HepG2 (cell line): ENCODE results near the gene AK2. TPM values are rescaled to one million over a fixed set of nuclear protein-coding genes. Genes with fewer than 3 reads are reported as not detected.

Experiments
- BCL3 ChIP-seq: sonication (generic); formaldehyde crosslinking; IDR thresholded peaks from 2 replicates; pipeline ENCODE4 v1.5.1; 2020; ENCODE audit warnings: mild to moderate bottlenecking, missing genetic modification reagents, moderate library complexity
- EHMT2 ChIP-seq: fragments of 200-600 bp; sonication (generic); IDR thresholded peaks from 2 replicates; pipeline ENCODE4 v1.7.0; 2017; ENCODE audit warnings: antibody characterized with exemption, low read depth, low read length, borderline replicate concordance
- ERF ChIP-seq: IDR thresholded peaks from 2 replicates; pipeline ENCODE4 v1.6.1; 2018; ENCODE audit warnings: missing biosample characterization, missing genetic modification reagents
- FOXO1 ChIP-seq: sonication (generic); formaldehyde crosslinking; IDR thresholded peaks from 2 replicates; pipeline ENCODE4 v1.4.0; 2020; ENCODE audit warnings: missing genetic modification reagents
- HHEX ChIP-seq: IDR thresholded peaks from 2 replicates; pipeline ENCODE4 v1.6.1; 2016; ENCODE audit warnings: control low read depth
- IKZF1 ChIP-seq: fragments of 450-650 bp; IDR thresholded peaks from 2 replicates; pipeline ENCODE4 v1.7.1; 2016
- JUNB ChIP-seq: sonication (generic); formaldehyde crosslinking; IDR thresholded peaks from 2 replicates; pipeline ENCODE4 v1.8.0; 2022; ENCODE audit warnings: missing genetic modification reagents, mild to moderate bottlenecking, borderline replicate concordance
- MAX ChIP-seq: IDR thresholded peaks from 2 replicates; pipeline ENCODE4 v1.6.1; 2012; ENCODE audit warnings: inconsistent platforms
- MYNN ChIP-seq: sonication (generic); formaldehyde crosslinking; IDR thresholded peaks from 2 replicates; pipeline ENCODE4 v1.4.0; 2020; ENCODE audit warnings: mild to moderate bottlenecking, low read depth, missing genetic modification reagents
- NCOA1 ChIP-seq: sonication (generic); formaldehyde crosslinking; IDR thresholded peaks from 2 replicates; pipeline ENCODE4 v1.9.0; 2021; ENCODE audit warnings: missing genetic modification reagents
- RXRB ChIP-seq: IDR thresholded peaks from 2 replicates; pipeline ENCODE4 v1.6.1; 2016; ENCODE audit warnings: borderline replicate concordance, missing genetic modification reagents, missing compliant biosample characterization
- XRCC5 ChIP-seq: fragments of 200-400 bp; formaldehyde crosslinking; optimal IDR thresholded peaks from 2 replicates; pipeline ENCODE3; 2017; ENCODE audit warnings: mild to moderate bottlenecking, low read length
- YY1 ChIP-seq: IDR thresholded peaks from 2 replicates; pipeline ENCODE4 v1.6.1; 2011; ENCODE audit warnings: low read length, low read depth, moderate library complexity, mild to moderate bottlenecking; ENCODE audit not compliant: insufficient read depth, insufficient replicate concordance
- ZBTB21 ChIP-seq: sonication (generic); formaldehyde crosslinking; IDR thresholded peaks from 2 replicates; pipeline ENCODE4 v1.4.0; 2020; ENCODE audit warnings: missing genetic modification reagents
- ZNF225 ChIP-seq: sonication (generic); formaldehyde crosslinking; IDR thresholded peaks from 2 replicates; pipeline ENCODE4 v1.4.0; 2020; ENCODE audit warnings: mild to moderate bottlenecking, missing genetic modification reagents
- ZNF234 ChIP-seq: sonication (generic); formaldehyde crosslinking; conservative IDR thresholded peaks from 2 replicates; pipeline ENCODE4 v1.5.1; 2020; ENCODE audit warnings: mild to moderate bottlenecking, missing genetic modification reagents
- ZNF235 ChIP-seq: sonication (generic); formaldehyde crosslinking; IDR thresholded peaks from 2 replicates; pipeline ENCODE4 v1.8.1; 2023; ENCODE audit warnings: mild to moderate bottlenecking, missing genetic modification reagents, borderline replicate concordance
- ZNF547 ChIP-seq: sonication (generic); formaldehyde crosslinking; IDR thresholded peaks from 2 replicates; pipeline ENCODE4 v1.5.1; 2020; ENCODE audit warnings: mild to moderate bottlenecking, missing genetic modification reagents
- ZNF562 ChIP-seq: sonication (generic); formaldehyde crosslinking; IDR thresholded peaks from 2 replicates; pipeline ENCODE4 v1.8.0; 2022; ENCODE audit warnings: missing genetic modification reagents, borderline replicate concordance
- ZNF607 ChIP-seq: sonication (generic); formaldehyde crosslinking; IDR thresholded peaks from 2 replicates; pipeline ENCODE4 v1.5.1; 2020; ENCODE audit warnings: missing genetic modification reagents, mild to moderate bottlenecking, borderline replicate concordance
- polyA plus RNA-seq, 8 experiments: library from polyadenylated mRNA; depleted of rRNA in 3 of 8; stranded (reverse) in 7 of 8; unstranded in 1 of 8; fragments of >200 nt; fragmentation: Illumina TruSeq in 4 of 8; extraction: Trizol in 4 of 8; gene quantifications; 2 replicates each; pipeline versions ENCODE4 v1.2.1 to v1.2.3, GENCODE V29; 2011 to 2016; ENCODE audit warnings: low read depth in 4 of 8, missing spikeins in 1 of 8, mixed read lengths in 1 of 8; ENCODE audit not compliant: insufficient read depth in 1 of 8
- total RNA-seq, 5 experiments: library from RNA; depleted of rRNA; stranded (reverse); fragments of >200 nt; fragmentation: Illumina TruSeq; extraction: Trizol; gene quantifications; 2 replicates each; pipeline ENCODE4 v1.2.3, GENCODE V29; 2016; ENCODE audit warnings: low read depth in 1 of 5
- TF ChIP-seq, protein P1 (sequence below): sonication (generic); formaldehyde crosslinking; IDR thresholded peaks from 2 replicates; pipeline ENCODE4 v1.4.0; 2020; ENCODE audit warnings: missing genetic modification reagents, borderline replicate concordance
- TF ChIP-seq, protein P2 (sequence below): sonication (generic); formaldehyde crosslinking; IDR thresholded peaks from 2 replicates; pipeline ENCODE4 v1.4.0; 2020; ENCODE audit warnings: missing genetic modification reagents
- TF ChIP-seq, protein P3 (sequence below): sonication (generic); formaldehyde crosslinking; IDR thresholded peaks from 2 replicates; pipeline ENCODE4 v1.4.0; 2020; ENCODE audit warnings: missing genetic modification reagents

The AK2 gene
- total and polyA plus RNA-seq, 2 of the 13 experiments (the other 11 are each of a cell fraction or from before 2014, with no cell fraction given): 170 to 188 TPM

DNA sequence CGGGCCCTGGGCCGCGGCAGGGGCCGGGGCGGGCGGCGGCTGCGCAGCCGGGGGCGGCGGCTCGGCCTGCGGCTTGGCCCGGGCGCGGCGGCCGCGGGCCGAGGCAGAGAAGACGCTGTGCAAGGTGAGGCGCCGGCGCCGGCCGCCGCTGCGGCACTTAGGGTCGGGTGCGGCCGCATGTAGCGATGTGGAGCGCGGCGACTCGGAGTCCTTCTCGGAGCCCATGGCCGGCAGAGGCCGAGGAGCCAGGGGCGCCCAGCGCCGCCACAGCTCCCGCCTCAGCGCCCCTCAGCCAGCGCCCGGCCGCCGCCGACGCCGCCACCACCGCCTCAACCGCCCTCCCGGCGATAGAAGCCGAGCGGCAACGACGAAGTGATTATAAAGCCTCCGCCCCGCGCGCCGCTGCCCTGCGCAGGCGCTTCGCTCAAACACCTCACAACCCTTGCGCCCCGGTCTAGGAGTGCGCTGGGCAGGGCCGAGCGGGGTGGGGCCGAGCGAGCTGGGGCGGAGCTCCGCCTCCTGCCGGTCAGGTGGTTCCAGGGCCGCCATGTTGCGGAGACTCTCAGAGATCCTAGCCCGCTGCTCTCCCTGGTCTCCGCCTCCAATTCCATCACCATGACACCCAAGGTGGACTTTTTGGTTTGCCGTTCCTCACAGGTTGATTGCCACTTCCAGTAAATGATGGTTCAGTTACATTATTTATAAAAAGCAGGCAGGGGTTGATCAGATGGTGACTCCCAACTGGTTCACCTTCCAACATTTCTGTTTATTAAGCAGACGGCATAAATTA lies 72.0 kb downstream of the AK2 start, which contains the start of gene RNF19B (continued):
- TF ChIP-seq, protein P1, sequence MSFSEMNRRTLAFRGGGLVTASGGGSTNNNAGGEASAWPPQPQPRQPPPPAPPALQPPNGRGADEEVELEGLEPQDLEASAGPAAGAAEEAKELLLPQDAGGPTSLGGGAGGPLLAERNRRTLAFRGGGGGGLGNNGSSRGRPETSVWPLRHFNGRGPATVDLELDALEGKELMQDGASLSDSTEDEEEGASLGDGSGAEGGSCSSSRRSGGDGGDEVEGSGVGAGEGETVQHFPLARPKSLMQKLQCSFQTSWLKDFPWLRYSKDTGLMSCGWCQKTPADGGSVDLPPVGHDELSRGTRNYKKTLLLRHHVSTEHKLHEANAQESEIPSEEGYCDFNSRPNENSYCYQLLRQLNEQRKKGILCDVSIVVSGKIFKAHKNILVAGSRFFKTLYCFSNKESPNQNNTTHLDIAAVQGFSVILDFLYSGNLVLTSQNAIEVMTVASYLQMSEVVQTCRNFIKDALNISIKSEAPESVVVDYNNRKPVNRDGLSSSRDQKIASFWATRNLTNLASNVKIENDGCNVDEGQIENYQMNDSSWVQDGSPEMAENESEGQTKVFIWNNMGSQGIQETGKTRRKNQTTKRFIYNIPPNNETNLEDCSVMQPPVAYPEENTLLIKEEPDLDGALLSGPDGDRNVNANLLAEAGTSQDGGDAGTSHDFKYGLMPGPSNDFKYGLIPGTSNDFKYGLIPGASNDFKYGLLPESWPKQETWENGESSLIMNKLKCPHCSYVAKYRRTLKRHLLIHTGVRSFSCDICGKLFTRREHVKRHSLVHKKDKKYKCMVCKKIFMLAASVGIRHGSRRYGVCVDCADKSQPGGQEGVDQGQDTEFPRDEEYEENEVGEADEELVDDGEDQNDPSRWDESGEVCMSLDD: no peak
- TF ChIP-seq IKZF1 (no peak), BCL3 (peak; percentile 69; the same call in 1 of the 2 replicates), ZNF547 (CRISPR knock-in tag) (no peak; the same call in 1 of the 2 replicates), MAX (peak; percentile 60), ZNF225 (CRISPR knock-in tag) (no peak; the same call in 1 of the 2 replicates), RXRB (CRISPR knock-in tag) (peak; percentile 56), FOXO1 (CRISPR knock-in tag) (peak; percentile 61), ZNF562 (CRISPR knock-in tag) (no peak), MYNN (CRISPR knock-in tag) (no peak), ZNF235 (no peak), HHEX (no peak), ERF (peak; percentile 78), XRCC5 (peak; percentile 76), YY1 (peak; percentile 96), EHMT2 (peak; percentile 96), ZBTB21 (CRISPR knock-in tag) (no peak), JUNB (CRISPR knock-in tag) (no peak), ZNF234 (CRISPR knock-in tag) (no peak), NCOA1 (CRISPR knock-in tag) (no peak), ZNF607 (CRISPR knock-in tag) (peak; percentile 62)
- TF ChIP-seq, protein P2, sequence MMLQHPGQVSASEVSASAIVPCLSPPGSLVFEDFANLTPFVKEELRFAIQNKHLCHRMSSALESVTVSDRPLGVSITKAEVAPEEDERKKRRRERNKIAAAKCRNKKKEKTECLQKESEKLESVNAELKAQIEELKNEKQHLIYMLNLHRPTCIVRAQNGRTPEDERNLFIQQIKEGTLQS (CRISPR knock-in tag): peak; percentile 30; the same call in 1 of the 2 replicates
- TF ChIP-seq, protein P3, sequence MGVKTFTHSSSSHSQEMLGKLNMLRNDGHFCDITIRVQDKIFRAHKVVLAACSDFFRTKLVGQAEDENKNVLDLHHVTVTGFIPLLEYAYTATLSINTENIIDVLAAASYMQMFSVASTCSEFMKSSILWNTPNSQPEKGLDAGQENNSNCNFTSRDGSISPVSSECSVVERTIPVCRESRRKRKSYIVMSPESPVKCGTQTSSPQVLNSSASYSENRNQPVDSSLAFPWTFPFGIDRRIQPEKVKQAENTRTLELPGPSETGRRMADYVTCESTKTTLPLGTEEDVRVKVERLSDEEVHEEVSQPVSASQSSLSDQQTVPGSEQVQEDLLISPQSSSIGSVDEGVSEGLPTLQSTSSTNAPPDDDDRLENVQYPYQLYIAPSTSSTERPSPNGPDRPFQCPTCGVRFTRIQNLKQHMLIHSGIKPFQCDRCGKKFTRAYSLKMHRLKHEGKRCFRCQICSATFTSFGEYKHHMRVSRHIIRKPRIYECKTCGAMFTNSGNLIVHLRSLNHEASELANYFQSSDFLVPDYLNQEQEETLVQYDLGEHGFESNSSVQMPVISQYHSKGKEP (CRISPR knock-in tag): 0 out of 2 replicates have a peak, but pooled peaks have one; percentile 42
